Type B pancreatic cell (in vitro differentiated cells): ENCODE data around the gene ALK. TPM values are rescaled to one million over a fixed set of nuclear protein-coding genes. Genes with fewer than 3 reads are reported as not detected.

ENCODE experiments used
- DNase-seq: peaks from one replicate; pipeline ENCODE4 v3.0.0; 2021; ENCODE audit warnings: mixed read lengths; ENCODE audit not compliant: unreplicated experiment; ENCODE audit errors: extremely low spot score
- H3K27ac Mint-ChIP-seq: 2 replicates; pipeline ENCODE4 v1.8.0; 2021; ENCODE audit warnings: mild to moderate bottlenecking, mixed read lengths
- H3K27me3 Mint-ChIP-seq: 2 replicates; pipeline ENCODE4 v1.8.0; 2021; ENCODE audit warnings: mixed read lengths
- H3K36me3 Mint-ChIP-seq: 2 replicates; pipeline ENCODE4 v1.8.0; 2021; ENCODE audit warnings: mixed read lengths
- H3K4me1 Mint-ChIP-seq: one replicate; pipeline ENCODE4 v1.8.0; 2021; ENCODE audit warnings: mixed read lengths; ENCODE audit not compliant: unreplicated experiment
- H3K4me3 Mint-ChIP-seq: 2 replicates; pipeline ENCODE4 v1.8.0; 2021; ENCODE audit warnings: mild to moderate bottlenecking, mixed read lengths
- H3K9me3 Mint-ChIP-seq: 2 replicates; pipeline ENCODE4 v1.8.0; 2021; ENCODE audit warnings: mixed read lengths
- total RNA-seq: library from RNA; stranded (reverse); gene quantifications from 2 replicates; pipeline ENCODE4 v1.2.1, GENCODE V29; 2021; ENCODE audit warnings: low replicate concordance
- TF ChIP-seq, protein P1 (sequence below): fragments of 200-600 bp; sonication (generic); conservative IDR thresholded peaks from 2 replicates; pipeline ENCODE4 v1.5.0; 2021; ENCODE audit warnings: antibody characterized with exemption, mild to moderate bottlenecking

The ALK gene
- total RNA-seq, 1 donor from 2014 or later: 7.7 TPM

DNA sequence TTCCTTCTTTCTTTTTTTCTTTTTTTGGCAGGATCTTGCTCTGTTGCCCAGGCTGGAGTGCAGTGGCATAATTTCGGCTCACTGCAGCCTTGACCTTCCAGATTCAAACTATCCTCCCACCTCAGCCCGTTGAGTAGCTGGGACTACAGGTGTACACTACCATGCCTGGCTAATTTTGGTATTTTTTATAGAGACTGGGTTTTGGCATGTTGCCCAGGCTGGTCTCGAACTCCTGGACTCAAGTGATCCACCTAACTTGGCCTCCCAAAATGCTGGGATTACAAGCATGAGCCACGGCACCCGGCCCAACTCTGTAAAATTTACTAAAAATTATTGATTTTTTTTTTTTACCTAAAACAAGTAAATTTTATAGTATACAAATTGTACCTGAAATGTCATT, 360.8 kb downstream of the ALK start:
- TF ChIP-seq, protein P1, sequence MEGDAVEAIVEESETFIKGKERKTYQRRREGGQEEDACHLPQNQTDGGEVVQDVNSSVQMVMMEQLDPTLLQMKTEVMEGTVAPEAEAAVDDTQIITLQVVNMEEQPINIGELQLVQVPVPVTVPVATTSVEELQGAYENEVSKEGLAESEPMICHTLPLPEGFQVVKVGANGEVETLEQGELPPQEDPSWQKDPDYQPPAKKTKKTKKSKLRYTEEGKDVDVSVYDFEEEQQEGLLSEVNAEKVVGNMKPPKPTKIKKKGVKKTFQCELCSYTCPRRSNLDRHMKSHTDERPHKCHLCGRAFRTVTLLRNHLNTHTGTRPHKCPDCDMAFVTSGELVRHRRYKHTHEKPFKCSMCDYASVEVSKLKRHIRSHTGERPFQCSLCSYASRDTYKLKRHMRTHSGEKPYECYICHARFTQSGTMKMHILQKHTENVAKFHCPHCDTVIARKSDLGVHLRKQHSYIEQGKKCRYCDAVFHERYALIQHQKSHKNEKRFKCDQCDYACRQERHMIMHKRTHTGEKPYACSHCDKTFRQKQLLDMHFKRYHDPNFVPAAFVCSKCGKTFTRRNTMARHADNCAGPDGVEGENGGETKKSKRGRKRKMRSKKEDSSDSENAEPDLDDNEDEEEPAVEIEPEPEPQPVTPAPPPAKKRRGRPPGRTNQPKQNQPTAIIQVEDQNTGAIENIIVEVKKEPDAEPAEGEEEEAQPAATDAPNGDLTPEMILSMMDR: no peak
- DNase-seq: no peak
- no peaks in the 10 kb centered on the region for H3K4me1 Mint-ChIP-seq
- H3K4me3 Mint-ChIP-seq: no peak overlapping the region
- no peaks in the 10 kb centered on the region for H3K36me3 Mint-ChIP-seq
- H3K27ac Mint-ChIP-seq: no peak overlapping the region
- no peaks in the 10 kb centered on the region for H3K27me3 Mint-ChIP-seq
- H3K9me3 Mint-ChIP-seq: no peaks in the 10 kb centered on the region

- H3K4me1 Mint-ChIP-seq: no peaks in the 10 kb centered on the region
- H3K36me3 Mint-ChIP-seq: no peaks in the 10 kb centered on the region
- H3K27ac Mint-ChIP-seq: no peak overlapping the region
- H3K4me3 Mint-ChIP-seq: no peak overlapping the region
- DNase-seq: no peak
- H3K27me3 Mint-ChIP-seq: no peaks in the 10 kb centered on the region
- H3K9me3 Mint-ChIP-seq: no peaks in the 10 kb centered on the region
- TF ChIP-seq, protein P1: no peak
These were observed 361.4 kb downstream of the ALK start for GRCh38 chr2:29560030-29560429.

DNA sequence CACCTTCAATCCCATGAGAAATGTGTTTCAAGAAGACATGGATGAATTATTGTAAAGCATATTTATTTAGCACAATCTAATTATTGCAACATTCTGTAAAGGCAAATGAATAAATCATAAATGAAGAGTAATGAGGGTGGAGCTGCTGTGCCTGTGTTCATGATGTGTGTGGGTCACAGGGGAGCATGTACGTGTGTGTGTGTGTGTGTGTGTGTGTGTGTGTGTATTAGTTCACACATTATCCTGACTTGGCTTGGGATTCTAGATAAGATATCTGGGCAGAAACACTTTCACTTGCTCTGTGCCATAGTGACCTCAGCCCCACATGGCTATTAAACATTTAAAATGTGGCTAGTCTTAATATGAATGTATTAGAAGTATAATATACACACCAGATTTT, 361.8 kb downstream of the ALK start:
- DNase-seq: no peak

GRCh38 chr2:29558097-29558496, 363.3 kb downstream of the ALK start:
- Mint-ChIP-seq H3K27me3 (no peaks in the 10 kb centered on the region), H3K27ac (no peak overlapping the region), H3K9me3 (no peaks in the 10 kb centered on the region), H3K36me3 (no peaks in the 10 kb centered on the region), H3K4me3 (no peak overlapping the region), H3K4me1 (no peaks in the 10 kb centered on the region)
- TF ChIP-seq, protein P1: no peak
- DNase-seq: no peak

More for the DNA sequence above, 361.8 kb downstream of the ALK start:
- TF ChIP-seq, protein P1: no peak
- Mint-ChIP-seq H3K27ac (no peak overlapping the region), H3K36me3 (no peaks in the 10 kb centered on the region), H3K4me3 (no peak overlapping the region), H3K27me3 (no peaks in the 10 kb centered on the region), H3K9me3 (no peaks in the 10 kb centered on the region), H3K4me1 (no peaks in the 10 kb centered on the region)

DNA sequence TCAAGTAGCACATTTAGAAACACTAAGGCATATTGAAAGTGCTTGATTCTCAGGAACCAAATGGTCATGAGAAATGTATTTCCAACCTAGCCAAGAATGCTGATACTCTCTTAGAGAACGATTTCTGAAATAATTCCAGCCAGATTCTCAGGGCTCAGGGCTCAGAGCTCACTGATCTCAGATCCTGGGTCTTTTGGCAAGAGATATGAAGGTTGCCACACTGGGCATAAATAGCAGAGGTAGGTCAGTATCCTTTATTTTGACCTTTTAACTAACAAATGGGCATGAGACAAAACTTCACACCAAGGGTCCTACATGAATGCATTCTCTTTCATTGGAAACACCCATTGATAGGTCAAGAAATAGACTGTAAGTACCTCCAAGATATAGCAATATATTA, 364.1 kb downstream of the ALK start:
- Mint-ChIP-seq H3K4me3 (no peak overlapping the region), H3K27me3 (no peaks in the 10 kb centered on the region), H3K27ac (no peak overlapping the region), H3K4me1 (no peaks in the 10 kb centered on the region), H3K9me3 (no peaks in the 10 kb centered on the region), H3K36me3 (no peaks in the 10 kb centered on the region)
- DNase-seq: no peak
- TF ChIP-seq, protein P1: no peak

- H3K4me1 Mint-ChIP-seq: peaks cover 11% of the 10 kb centered on the region
- H3K9me3 Mint-ChIP-seq: no peaks in the 10 kb centered on the region
- H3K27me3 Mint-ChIP-seq: no peaks in the 10 kb centered on the region
- TF ChIP-seq, protein P1: no peak
- DNase-seq: no peak
- no peak overlapping the region for H3K27ac Mint-ChIP-seq
- H3K36me3 Mint-ChIP-seq: no peaks in the 10 kb centered on the region
- no peak overlapping the region for H3K4me3 Mint-ChIP-seq
These were observed 372.4 kb downstream of the ALK start for GRCh38 chr2:29549069-29549380.
